Measurements from ENCODE around the gene IL25.
"Not testable (repeated sequence)": the region's sequence is repeated elsewhere in the genome, so short reads cannot be mapped to it uniquely, and the experiment has no call there.

The IL25 gene

GRCh38 chr14:23414254-23414653, 41.6 kb downstream of the IL25 start:
- TF ChIP-seq, protein P1, sequence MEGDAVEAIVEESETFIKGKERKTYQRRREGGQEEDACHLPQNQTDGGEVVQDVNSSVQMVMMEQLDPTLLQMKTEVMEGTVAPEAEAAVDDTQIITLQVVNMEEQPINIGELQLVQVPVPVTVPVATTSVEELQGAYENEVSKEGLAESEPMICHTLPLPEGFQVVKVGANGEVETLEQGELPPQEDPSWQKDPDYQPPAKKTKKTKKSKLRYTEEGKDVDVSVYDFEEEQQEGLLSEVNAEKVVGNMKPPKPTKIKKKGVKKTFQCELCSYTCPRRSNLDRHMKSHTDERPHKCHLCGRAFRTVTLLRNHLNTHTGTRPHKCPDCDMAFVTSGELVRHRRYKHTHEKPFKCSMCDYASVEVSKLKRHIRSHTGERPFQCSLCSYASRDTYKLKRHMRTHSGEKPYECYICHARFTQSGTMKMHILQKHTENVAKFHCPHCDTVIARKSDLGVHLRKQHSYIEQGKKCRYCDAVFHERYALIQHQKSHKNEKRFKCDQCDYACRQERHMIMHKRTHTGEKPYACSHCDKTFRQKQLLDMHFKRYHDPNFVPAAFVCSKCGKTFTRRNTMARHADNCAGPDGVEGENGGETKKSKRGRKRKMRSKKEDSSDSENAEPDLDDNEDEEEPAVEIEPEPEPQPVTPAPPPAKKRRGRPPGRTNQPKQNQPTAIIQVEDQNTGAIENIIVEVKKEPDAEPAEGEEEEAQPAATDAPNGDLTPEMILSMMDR (IDR thresholded peaks at IDR 0.05; ENCODE audit: low read depth, low read length) = no peak
- H3K36me3 ChIP-seq = no peaks in the 10 kb centered on the region
- H3K27ac ChIP-seq = no peak overlapping the region
- no peaks in the 10 kb centered on the region for H3K27me3 ChIP-seq (ENCODE audit: insufficient read depth, low read depth, severe bottlenecking)
- no peaks in the 10 kb centered on the region for H3K9me3 ChIP-seq (ENCODE audit: severe bottlenecking)
- DNase-seq = no peak
- H3K4me3 ChIP-seq (ENCODE audit: low read depth, low read length) = no peak overlapping the region

GRCh38 chr14:23414906-23415820, 42.6 kb downstream of the IL25 start:
- H3K36me3 ChIP-seq = no peaks in the 10 kb centered on the region
- DNase-seq = no peak
- TF ChIP-seq, protein P1 (IDR thresholded peaks at IDR 0.05; ENCODE audit: low read depth, low read length) = no peak
- no peak overlapping the region for H3K27ac ChIP-seq
- no peaks in the 10 kb centered on the region for H3K27me3 ChIP-seq (ENCODE audit: insufficient read depth, low read depth, severe bottlenecking)
- no peak overlapping the region for H3K4me3 ChIP-seq (ENCODE audit: low read depth, low read length)
- H3K9me3 ChIP-seq (ENCODE audit: severe bottlenecking) = no peaks in the 10 kb centered on the region

DNA sequence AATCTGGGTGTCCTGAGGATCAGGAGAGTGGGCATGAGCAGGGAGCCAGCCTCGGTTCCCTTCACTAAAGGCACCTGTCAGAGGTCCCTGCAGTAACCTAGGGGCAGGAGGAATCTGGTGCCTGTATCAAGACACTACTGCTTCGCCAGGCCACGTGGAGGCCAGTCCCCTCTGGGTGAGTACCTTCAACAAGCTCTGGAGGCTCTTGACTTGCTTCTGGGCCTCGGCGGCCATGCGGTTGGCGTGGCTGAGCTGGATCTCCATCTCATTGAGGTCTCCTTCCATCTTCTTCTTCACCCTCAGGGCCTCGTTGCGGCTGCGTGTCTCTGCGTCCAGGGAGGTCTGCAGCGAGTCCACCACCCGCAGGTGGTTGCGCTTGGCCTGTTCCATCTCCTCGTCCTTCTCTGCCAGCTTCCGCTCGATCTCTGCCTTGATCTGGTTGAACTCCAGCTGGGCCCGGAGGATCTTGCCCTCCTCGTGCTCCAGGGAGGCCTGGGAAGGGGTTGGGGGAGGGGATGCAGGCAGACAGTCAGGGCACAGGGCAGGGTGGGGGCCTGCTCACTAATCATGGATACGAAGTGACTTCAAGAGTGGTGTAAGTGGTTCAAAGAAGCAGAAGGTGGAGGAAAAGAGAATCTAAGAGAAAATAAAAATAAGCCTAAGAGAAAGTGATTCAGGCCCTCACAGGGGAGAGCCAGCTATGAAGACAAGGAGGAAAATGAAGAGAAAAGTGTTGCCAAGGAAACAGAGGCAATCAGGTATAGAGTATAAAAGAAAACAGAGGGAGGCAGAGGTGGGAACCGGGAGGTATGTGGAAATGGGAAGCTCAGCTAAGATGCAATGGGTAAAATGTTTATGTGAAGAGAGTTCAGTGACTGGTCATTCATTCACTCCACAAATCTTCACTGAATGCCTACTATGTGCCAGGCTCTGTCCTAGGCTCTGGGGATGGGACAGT, 43.5 kb downstream of the IL25 start:
- Histone ChIP-seq H3K36me3 (no peaks in the 10 kb centered on the region), H3K4me3 (ENCODE audit: low read depth, low read length) (no peak overlapping the region), H3K27me3 (ENCODE audit: insufficient read depth, low read depth, severe bottlenecking) (no peaks in the 10 kb centered on the region), H3K27ac (no peak overlapping the region), H3K9me3 (ENCODE audit: severe bottlenecking) (no peaks in the 10 kb centered on the region)
- DNase-seq = no peak
- TF ChIP-seq, protein P1 (IDR thresholded peaks at IDR 0.05; ENCODE audit: low read depth, low read length) = no peak

GRCh38 chr14:23416801-23417200, 44.2 kb downstream of the IL25 start:
- no peak overlapping the region for H3K4me3 ChIP-seq (ENCODE audit: low read depth, low read length)
- no peaks in the 10 kb centered on the region for H3K36me3 ChIP-seq
- no peak overlapping the region for H3K27ac ChIP-seq
- TF ChIP-seq, protein P1 (IDR thresholded peaks at IDR 0.05; ENCODE audit: low read depth, low read length) = no peak
- H3K27me3 ChIP-seq (ENCODE audit: insufficient read depth, low read depth, severe bottlenecking) = no peaks in the 10 kb centered on the region
- H3K9me3 ChIP-seq (ENCODE audit: severe bottlenecking) = no peaks in the 10 kb centered on the region
- no peak for DNase-seq

DNA sequence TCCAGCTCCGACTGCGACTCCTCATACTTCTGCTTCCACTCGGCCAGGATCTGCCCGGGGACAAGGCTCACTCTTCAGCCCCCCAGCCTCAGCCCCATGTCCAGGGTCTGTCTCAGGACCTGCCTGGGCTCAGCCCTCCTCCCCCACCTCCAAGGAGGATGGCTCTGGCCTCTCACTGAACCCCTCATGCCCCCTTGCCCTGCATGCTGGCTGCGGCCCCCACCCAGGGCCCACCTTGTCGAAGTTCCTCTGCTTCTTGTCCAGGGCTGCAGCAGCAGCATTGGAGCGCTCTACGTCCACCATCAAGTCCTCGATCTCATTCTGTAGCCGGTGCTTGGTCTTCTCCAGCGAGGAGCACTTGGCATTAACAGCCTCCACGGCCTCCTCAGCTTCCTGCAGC, 44.7 kb downstream of the IL25 start:
- not testable (repeated sequence) for H3K9me3 ChIP-seq (ENCODE audit: severe bottlenecking); H3K27me3 ChIP-seq (ENCODE audit: insufficient read depth, low read depth, severe bottlenecking); DNase-seq

GRCh38 chr14:23418021-23418420, 45.4 kb downstream of the IL25 start:
- DNase-seq = no peak
- Histone ChIP-seq H3K9me3 (ENCODE audit: severe bottlenecking) (no peaks in the 10 kb centered on the region), H3K27me3 (ENCODE audit: insufficient read depth, low read depth, severe bottlenecking) (no peaks in the 10 kb centered on the region), H3K27ac (no peak overlapping the region), H3K4me3 (ENCODE audit: low read depth, low read length) (no peak overlapping the region), H3K36me3 (no peaks in the 10 kb centered on the region)
- TF ChIP-seq, protein P1 (IDR thresholded peaks at IDR 0.05; ENCODE audit: low read depth, low read length) = no peak

More for the DNA sequence above, 44.7 kb downstream of the IL25 start:
- H3K36me3 ChIP-seq; H3K27ac ChIP-seq; H3K4me3 ChIP-seq (ENCODE audit: low read depth, low read length): not testable (repeated sequence)

DNA sequence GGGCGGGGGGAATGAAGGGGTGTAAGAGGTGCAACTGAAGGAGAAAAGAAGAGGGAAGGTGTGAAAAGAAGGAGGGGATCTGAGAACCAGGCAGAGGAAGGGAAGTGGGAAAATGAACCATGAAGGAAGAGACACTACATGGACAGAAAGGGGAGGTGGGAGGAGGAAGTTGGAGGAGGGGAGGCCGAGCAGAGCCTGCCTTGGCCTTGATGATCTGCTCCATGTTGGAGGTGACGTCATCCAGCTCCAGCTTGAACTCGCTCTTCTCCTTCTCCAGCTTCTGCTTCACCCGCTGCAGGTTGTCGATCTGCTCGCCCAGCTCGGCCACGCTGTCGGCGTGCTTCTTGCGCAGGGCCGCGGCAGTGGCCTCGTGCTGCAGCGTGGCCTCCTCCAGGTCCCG, 47.0 kb downstream of the IL25 start:
- not testable (repeated sequence) for H3K36me3 ChIP-seq; DNase-seq; H3K4me3 ChIP-seq (ENCODE audit: low read depth, low read length); H3K9me3 ChIP-seq (ENCODE audit: severe bottlenecking); H3K27ac ChIP-seq; H3K27me3 ChIP-seq (ENCODE audit: insufficient read depth, low read depth, severe bottlenecking)

All from WERI-Rb-1 (cell line).